ENCODE measurements around the gene THSD7A.

THSD7A gene

DNA sequence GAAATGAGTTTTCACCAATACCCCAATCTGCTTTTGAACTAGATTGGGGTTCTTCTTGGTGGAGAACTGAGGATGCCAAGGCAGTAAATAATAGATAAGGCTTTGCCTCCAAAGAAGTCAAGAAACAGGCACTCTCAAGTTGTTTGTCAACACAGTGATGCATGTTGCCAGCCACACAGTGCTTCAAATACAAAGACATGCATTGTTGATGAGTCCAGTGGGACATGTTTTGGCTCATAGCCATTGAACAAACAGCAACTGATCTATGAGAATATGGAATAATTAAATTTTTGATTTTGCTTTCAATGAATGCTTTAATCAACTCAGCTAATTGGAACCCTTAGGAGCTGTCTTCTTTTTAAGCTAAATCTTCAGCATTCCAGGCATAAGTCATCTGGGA lies 346.4 kb downstream of the THSD7A start:
- TF ChIP-seq, protein P1, sequence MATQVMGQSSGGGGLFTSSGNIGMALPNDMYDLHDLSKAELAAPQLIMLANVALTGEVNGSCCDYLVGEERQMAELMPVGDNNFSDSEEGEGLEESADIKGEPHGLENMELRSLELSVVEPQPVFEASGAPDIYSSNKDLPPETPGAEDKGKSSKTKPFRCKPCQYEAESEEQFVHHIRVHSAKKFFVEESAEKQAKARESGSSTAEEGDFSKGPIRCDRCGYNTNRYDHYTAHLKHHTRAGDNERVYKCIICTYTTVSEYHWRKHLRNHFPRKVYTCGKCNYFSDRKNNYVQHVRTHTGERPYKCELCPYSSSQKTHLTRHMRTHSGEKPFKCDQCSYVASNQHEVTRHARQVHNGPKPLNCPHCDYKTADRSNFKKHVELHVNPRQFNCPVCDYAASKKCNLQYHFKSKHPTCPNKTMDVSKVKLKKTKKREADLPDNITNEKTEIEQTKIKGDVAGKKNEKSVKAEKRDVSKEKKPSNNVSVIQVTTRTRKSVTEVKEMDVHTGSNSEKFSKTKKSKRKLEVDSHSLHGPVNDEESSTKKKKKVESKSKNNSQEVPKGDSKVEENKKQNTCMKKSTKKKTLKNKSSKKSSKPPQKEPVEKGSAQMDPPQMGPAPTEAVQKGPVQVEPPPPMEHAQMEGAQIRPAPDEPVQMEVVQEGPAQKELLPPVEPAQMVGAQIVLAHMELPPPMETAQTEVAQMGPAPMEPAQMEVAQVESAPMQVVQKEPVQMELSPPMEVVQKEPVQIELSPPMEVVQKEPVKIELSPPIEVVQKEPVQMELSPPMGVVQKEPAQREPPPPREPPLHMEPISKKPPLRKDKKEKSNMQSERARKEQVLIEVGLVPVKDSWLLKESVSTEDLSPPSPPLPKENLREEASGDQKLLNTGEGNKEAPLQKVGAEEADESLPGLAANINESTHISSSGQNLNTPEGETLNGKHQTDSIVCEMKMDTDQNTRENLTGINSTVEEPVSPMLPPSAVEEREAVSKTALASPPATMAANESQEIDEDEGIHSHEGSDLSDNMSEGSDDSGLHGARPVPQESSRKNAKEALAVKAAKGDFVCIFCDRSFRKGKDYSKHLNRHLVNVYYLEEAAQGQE (IDR thresholded peaks at IDR 0.05; ENCODE audit: insufficient read depth in 1 of 2, low read depth in 2 of 2, low read length in 2 of 2), result no peak
- TF ChIP-seq TAF1 (IDR thresholded peaks at IDR 0.05; ENCODE audit: borderline replicate concordance, insufficient read depth, low read length) (no peak), POLR2AphosphoS5 (IDR thresholded peaks at IDR 0.05; ENCODE audit: low read depth, low read length) (no peak), SIN3A (IDR thresholded peaks at IDR 0.05; ENCODE audit: borderline replicate concordance, insufficient read depth, low read length) (no peak), FOXP2 (optimal IDR thresholded peaks at IDR 0.05; ENCODE audit: borderline replicate concordance, extremely low read depth, extremely low read length, insufficient read depth) (no peak)

DNA sequence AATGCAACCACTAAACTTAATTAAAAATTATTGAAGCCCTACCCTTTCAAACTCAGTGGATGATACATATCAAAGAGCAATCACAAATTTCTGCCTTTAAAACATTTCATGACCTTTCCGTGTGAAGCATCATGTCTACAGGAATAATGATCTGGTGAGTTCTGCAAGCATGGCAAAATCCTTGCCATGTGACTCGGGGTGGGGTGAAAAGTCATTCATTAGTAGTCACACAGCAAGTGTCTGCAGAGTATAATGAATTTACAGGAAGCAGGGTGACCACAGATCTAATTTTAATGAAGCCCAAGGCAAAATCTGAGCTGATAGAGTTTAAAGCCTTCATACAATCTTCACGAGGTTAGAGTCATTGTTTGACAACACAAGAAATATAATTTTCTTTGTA lies 351.9 kb downstream of the THSD7A start:
- TF ChIP-seq POLR2AphosphoS5 (IDR thresholded peaks at IDR 0.05; ENCODE audit: low read depth, low read length), result no peak
- no peak for TF ChIP-seq FOXP2 (optimal IDR thresholded peaks at IDR 0.05; ENCODE audit: borderline replicate concordance, extremely low read depth, extremely low read length, insufficient read depth)

DNA sequence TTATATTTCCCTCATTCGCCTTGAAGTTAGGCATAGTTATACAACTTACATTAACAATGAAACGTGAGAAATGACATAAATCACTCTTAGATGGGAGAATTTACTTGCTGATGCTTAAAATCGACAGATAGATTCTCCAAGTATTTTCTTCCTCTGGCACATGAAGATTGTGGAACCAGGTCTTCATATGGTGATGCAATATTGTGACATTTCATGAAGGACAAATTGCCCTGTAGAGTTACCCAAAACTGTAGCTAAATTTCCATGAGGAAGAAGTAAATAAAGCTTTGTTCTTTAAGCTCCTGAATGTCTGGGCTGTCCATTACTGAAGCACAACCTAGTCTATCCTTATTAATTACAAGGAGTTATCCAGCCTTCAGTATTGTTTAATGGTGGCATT lies 353.1 kb downstream of the THSD7A start:
- TF ChIP-seq POLR2AphosphoS5 (IDR thresholded peaks at IDR 0.05; ENCODE audit: low read depth, low read length) (no peak), SIN3A (IDR thresholded peaks at IDR 0.05; ENCODE audit: borderline replicate concordance, insufficient read depth, low read length) (no peak), TAF1 (IDR thresholded peaks at IDR 0.05; ENCODE audit: borderline replicate concordance, insufficient read depth, low read length) (no peak), FOXP2 (optimal IDR thresholded peaks at IDR 0.05; ENCODE audit: borderline replicate concordance, extremely low read depth, extremely low read length, insufficient read depth) (no peak)
- TF ChIP-seq, protein P1 (IDR thresholded peaks at IDR 0.05; ENCODE audit: insufficient read depth in 1 of 2, low read depth in 2 of 2, low read length in 2 of 2), result no peak

DNA sequence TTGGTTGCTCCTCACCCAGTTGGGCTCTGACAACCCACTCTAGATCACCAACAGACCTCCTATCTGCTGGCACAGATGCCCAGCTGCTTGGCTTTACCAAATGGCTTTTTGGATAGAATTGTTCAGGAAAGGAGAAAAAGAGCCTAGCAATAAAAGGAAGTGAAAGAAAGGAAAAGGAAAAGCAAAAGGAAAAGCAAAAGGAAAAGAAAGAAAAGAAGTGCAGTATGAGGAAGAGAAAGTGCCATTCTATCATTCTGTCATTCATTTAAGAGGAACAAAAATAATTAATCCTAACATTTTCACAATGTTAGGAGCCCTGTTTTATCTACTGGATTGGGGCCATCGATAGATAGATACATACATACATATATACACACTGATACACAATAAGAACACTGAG lies 353.6 kb downstream of the THSD7A start:
- TF ChIP-seq TAF1 (IDR thresholded peaks at IDR 0.05; ENCODE audit: borderline replicate concordance, insufficient read depth, low read length) (no peak), SIN3A (IDR thresholded peaks at IDR 0.05; ENCODE audit: borderline replicate concordance, insufficient read depth, low read length) (no peak), POLR2AphosphoS5 (IDR thresholded peaks at IDR 0.05; ENCODE audit: low read depth, low read length) (no peak), FOXP2 (optimal IDR thresholded peaks at IDR 0.05; ENCODE audit: borderline replicate concordance, extremely low read depth, extremely low read length, insufficient read depth) (no peak)
- TF ChIP-seq, protein P1 (IDR thresholded peaks at IDR 0.05; ENCODE audit: insufficient read depth in 1 of 2, low read depth in 2 of 2, low read length in 2 of 2), result no peak

DNA sequence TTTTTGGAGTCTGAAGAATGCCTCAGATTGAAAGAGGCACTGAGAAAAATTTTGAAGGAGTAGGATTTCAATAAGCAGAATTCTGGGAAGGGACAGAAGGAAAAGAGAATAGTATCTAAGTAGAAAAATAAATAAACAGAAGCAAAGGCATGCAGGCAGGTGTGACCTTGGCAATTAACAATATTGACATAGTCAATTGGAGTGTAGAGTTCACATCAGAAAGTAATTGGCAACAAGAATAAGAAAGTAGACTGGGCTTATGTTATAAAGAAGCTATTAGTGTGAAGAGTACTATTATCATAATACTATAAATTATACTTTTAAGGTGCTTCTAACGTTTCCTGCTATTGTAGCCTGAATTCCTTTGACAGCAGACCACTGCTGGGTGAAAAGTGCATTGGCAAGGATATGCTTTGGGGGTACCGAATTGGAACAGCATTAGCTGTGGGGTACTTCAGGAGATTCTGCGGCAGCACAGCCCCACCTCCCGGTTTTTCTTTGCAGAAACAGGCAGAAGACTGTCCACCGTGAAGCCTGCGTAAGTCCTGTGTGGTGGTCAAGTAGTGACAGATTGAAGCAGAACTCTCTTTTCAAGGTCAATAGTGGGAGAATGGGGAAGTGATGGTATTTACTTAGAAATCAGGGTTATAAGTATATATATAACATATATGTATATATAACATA lies 357.0 kb downstream of the THSD7A start:
- no peak for TF ChIP-seq TAF1 (IDR thresholded peaks at IDR 0.05; ENCODE audit: borderline replicate concordance, insufficient read depth, low read length)
- TF ChIP-seq POLR2AphosphoS5 (IDR thresholded peaks at IDR 0.05; ENCODE audit: low read depth, low read length), result no peak
- no peak for TF ChIP-seq SIN3A (IDR thresholded peaks at IDR 0.05; ENCODE audit: borderline replicate concordance, insufficient read depth, low read length)

DNA sequence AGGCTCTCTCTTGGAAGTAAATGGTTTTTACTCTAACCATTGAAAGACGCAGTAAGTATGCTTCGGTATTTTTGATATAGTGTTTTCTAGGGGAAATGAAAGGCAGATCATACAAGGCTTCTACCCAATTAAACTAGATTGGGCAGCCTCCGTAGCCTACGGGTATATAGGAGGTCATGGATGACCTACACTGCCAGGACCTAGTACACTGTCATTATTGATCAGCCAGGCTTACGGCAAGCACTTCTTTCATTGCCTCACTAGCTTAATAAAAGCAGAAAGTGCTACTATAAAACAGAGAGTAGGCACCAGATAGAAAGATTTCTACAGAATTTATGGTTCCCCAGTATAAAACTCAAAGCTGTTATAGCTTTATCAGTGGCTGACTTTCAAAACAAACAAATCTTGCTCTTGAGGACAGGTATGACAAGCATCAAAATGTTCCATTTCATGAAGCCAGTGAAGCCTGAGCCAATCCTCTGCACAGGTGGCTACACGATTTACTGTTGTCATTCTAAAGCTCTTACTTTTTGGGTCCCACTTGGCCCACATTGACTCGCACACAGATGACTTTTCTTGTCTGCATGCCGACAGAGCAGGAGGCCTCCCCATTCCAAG lies 358.1 kb downstream of the THSD7A start:
- TF ChIP-seq SIN3A (IDR thresholded peaks at IDR 0.05; ENCODE audit: borderline replicate concordance, insufficient read depth, low read length) (no peak), TAF1 (IDR thresholded peaks at IDR 0.05; ENCODE audit: borderline replicate concordance, insufficient read depth, low read length) (no peak), POLR2AphosphoS5 (IDR thresholded peaks at IDR 0.05; ENCODE audit: low read depth, low read length) (no peak), FOXP2 (optimal IDR thresholded peaks at IDR 0.05; ENCODE audit: borderline replicate concordance, extremely low read depth, extremely low read length, insufficient read depth) (no peak)
- TF ChIP-seq, protein P1 (IDR thresholded peaks at IDR 0.05; ENCODE audit: insufficient read depth in 1 of 2, low read depth in 2 of 2, low read length in 2 of 2), result no peak
